ENCODE measurements around the gene PPFIBP2.

DNA sequence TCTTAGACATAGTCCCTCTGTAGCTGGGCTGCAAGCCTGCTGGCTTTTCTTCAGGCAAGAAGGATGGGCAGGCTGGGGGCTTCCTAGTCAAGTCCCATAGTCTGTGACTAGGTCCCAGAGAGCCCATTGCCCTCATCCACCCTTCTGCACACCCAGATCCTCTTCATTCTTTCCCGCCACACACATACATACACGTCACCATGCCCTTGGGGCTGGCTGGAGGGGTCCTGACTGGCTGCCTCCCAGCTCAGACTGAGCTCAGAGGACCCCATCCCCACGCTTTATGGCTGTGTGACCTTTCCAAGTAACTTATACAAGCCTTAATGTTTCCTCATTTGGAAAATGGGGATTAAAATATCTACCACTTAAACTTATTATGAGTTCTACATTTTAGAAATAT is 13.5 kb upstream of the PPFIBP2 start:
- TF ChIP-seq, protein P1, sequence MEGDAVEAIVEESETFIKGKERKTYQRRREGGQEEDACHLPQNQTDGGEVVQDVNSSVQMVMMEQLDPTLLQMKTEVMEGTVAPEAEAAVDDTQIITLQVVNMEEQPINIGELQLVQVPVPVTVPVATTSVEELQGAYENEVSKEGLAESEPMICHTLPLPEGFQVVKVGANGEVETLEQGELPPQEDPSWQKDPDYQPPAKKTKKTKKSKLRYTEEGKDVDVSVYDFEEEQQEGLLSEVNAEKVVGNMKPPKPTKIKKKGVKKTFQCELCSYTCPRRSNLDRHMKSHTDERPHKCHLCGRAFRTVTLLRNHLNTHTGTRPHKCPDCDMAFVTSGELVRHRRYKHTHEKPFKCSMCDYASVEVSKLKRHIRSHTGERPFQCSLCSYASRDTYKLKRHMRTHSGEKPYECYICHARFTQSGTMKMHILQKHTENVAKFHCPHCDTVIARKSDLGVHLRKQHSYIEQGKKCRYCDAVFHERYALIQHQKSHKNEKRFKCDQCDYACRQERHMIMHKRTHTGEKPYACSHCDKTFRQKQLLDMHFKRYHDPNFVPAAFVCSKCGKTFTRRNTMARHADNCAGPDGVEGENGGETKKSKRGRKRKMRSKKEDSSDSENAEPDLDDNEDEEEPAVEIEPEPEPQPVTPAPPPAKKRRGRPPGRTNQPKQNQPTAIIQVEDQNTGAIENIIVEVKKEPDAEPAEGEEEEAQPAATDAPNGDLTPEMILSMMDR (IDR thresholded peaks at IDR 0.05; ENCODE audit: low read length) = no peak
- TF ChIP-seq EZH2 (optimal IDR thresholded peaks at IDR 0.05; ENCODE audit: low read depth, low read length) = no peak
- TF ChIP-seq EZH2phosphoT487 (IDR thresholded peaks at IDR 0.05; ENCODE audit: low read length) = no peak
